ENCODE measurements around the gene HEG1. TPM values are rescaled to one million over a fixed set of nuclear protein-coding genes. Genes with fewer than 3 reads are reported as not detected.

The HEG1 gene
- polyA plus RNA-seq, 3 donors: 0.28 to 4.2 (median 0.69) TPM

- H3K4me1 ChIP-seq (ENCODE audit: control insufficient read depth in 1 of 2, insufficient read depth in 2 of 2, low read length in 2 of 2): peaks cover 3 to 6% of the 10 kb centered on the region in 2 donors
- intact Hi-C loops (cut with micrococcal nuclease): no loop called here
- DNase-seq: no peak
Measured at GRCh38 chr3:125023833-125024555, 31.8 kb downstream of the HEG1 start.

GRCh38 chr3:125022206-125022605 lies 33.6 kb downstream of the HEG1 start:
- TF ChIP-seq CTCF (IDR thresholded peaks at IDR 0.05): no peak
- Histone ChIP-seq H3K79me2 (ENCODE audit: insufficient read depth, low read length) (no peaks in the 10 kb centered on the region), H4K20me1 (ENCODE audit: insufficient read depth, low read length) (no peaks in the 10 kb centered on the region), H3K9me3 (replicated peaks in 1 of 2; ENCODE audit: control insufficient read depth in 1 of 2, insufficient read depth in 1 of 2, low read length in 2 of 2) (no peaks in the 10 kb centered on the region), H3K36me3 (replicated peaks in 1 of 2; ENCODE audit: control insufficient read depth in 1 of 2, insufficient read depth in 2 of 2, low read length in 2 of 2) (peaks cover 3 to 38% of the 10 kb centered on the region in 2 donors), H2AFZ (ENCODE audit: insufficient read depth, low read depth, low read length, poor library complexity, severe bottlenecking) (no peak overlapping the region), H3K9ac (ENCODE audit: insufficient read depth, low read length, poor library complexity, severe bottlenecking) (no peak overlapping the region), H3K27me3 (ENCODE audit: control insufficient read depth in 2 of 2, insufficient read depth in 2 of 2, low read length in 2 of 2) (no peaks in the 10 kb centered on the region), H3K4me3 (replicated peaks in 1 of 3; ENCODE audit: low read depth in 2 of 3, low read length in 3 of 3) (no peak overlapping the region), H3K4me2 (replicated peaks; ENCODE audit: extremely low read depth, low read length, poor library complexity, severe bottlenecking) (no peak overlapping the region), H3K4me1 (ENCODE audit: control insufficient read depth in 1 of 2, insufficient read depth in 2 of 2, low read length in 2 of 2) (peaks cover 3 to 6% of the 10 kb centered on the region in 2 donors), H3K27ac (ENCODE audit: low read depth in 1 of 2, low read length in 2 of 2) (no peak overlapping the region)
- no peak for DNase-seq
- Mint-ChIP-seq H3K27ac (no peak overlapping the region), H3K4me3 (no peak overlapping the region), H3K9me3 (no peaks in the 10 kb centered on the region), H3K36me3 (peaks cover 47 to 51% of the 10 kb centered on the region in 2 donors), H3K27me3 (ENCODE audit: low read depth in 3 of 3) (peaks cover 1 to 3% (median 2%) of the 10 kb centered on the region in 3 donors), H3K4me1 (peaks cover 10% of the 10 kb centered on the region)
- intact Hi-C loops (cut with micrococcal nuclease): no loop called here
- no CpG with 5 or more reads among the region's 2 CpGs for WGBS (ENCODE audit: insufficient coverage)

More at GRCh38 chr3:125023833-125024555, 31.8 kb downstream of the HEG1 start:
- no peak overlapping the region for H3K4me3 Mint-ChIP-seq
- WGBS (ENCODE audit: insufficient coverage): 93% methylated on average over 5 of the region's 8 CpGs
- Histone ChIP-seq H3K27ac (ENCODE audit: low read depth in 1 of 2, low read length in 2 of 2) (no peak overlapping the region), H3K9me3 (replicated peaks in 1 of 2; ENCODE audit: control insufficient read depth in 1 of 2, insufficient read depth in 1 of 2, low read length in 2 of 2) (no peaks in the 10 kb centered on the region), H3K79me2 (ENCODE audit: insufficient read depth, low read length) (no peaks in the 10 kb centered on the region), H2AFZ (ENCODE audit: insufficient read depth, low read depth, low read length, poor library complexity, severe bottlenecking) (no peak overlapping the region), H4K20me1 (ENCODE audit: insufficient read depth, low read length) (no peaks in the 10 kb centered on the region), H3K27me3 (ENCODE audit: control insufficient read depth in 2 of 2, insufficient read depth in 2 of 2, low read length in 2 of 2) (no peaks in the 10 kb centered on the region), H3K4me2 (replicated peaks; ENCODE audit: extremely low read depth, low read length, poor library complexity, severe bottlenecking) (no peak overlapping the region), H3K36me3 (replicated peaks in 1 of 2; ENCODE audit: control insufficient read depth in 1 of 2, insufficient read depth in 2 of 2, low read length in 2 of 2) (peaks cover 3 to 52% of the 10 kb centered on the region in 2 donors), H3K4me3 (replicated peaks in 1 of 3; ENCODE audit: low read depth in 2 of 3, low read length in 3 of 3) (no peak overlapping the region), H3K9ac (ENCODE audit: insufficient read depth, low read length, poor library complexity, severe bottlenecking) (no peak overlapping the region)
- H3K27me3 Mint-ChIP-seq (ENCODE audit: low read depth in 3 of 3): peaks cover 1 to 3% (median 2%) of the 10 kb centered on the region in 3 donors
- H3K9me3 Mint-ChIP-seq: peaks cover 0 to 1% (median 0%) of the 10 kb centered on the region in 7 donors
- peaks cover 10% of the 10 kb centered on the region for H3K4me1 Mint-ChIP-seq
- no peak for TF ChIP-seq CTCF (IDR thresholded peaks at IDR 0.05)
- peaks cover 53 to 57% of the 10 kb centered on the region in 2 donors for H3K36me3 Mint-ChIP-seq
- no peak overlapping the region for H3K27ac Mint-ChIP-seq

Measured in CD14-positive monocyte (primary cell).